Measurements from ENCODE around the gene CRHBP. TPM values are rescaled to one million over a fixed set of nuclear protein-coding genes. Genes with fewer than 3 reads are reported as not detected.
"Not testable (repeated sequence)": the region's sequence is repeated elsewhere in the genome, so short reads cannot be mapped to it uniquely, and the experiment has no call there.

Gene CRHBP
- total RNA-seq, 4 donors from 2014 or later, result 1.4 to 2.1 TPM; not detected in 2

- Histone ChIP-seq H3K36me3 (no peaks in the 10 kb centered on the region), H3K4me3 (no peak overlapping the region), H3K27ac (no peak overlapping the region), H3K9me3 (no peaks in the 10 kb centered on the region), H3K27me3 (no peaks in the 10 kb centered on the region), H3K4me1 (no peaks in the 10 kb centered on the region)
- DNase-seq (ENCODE audit: low spot score in 2 of 2), result no peak
- TF ChIP-seq POLR2A (IDR thresholded peaks at IDR 0.05) (no peak), EP300 (IDR thresholded peaks at IDR 0.05) (no peak), CTCF (IDR thresholded peaks at IDR 0.05) (no peak)
- 92 to 96% methylated on average over 3 of the region's 3 CpGs for whole genome bisulfite sequencing, 2 donors
Measured at GRCh38 chr5:76941442-76941841, 11.4 kb upstream of the CRHBP start.

DNA sequence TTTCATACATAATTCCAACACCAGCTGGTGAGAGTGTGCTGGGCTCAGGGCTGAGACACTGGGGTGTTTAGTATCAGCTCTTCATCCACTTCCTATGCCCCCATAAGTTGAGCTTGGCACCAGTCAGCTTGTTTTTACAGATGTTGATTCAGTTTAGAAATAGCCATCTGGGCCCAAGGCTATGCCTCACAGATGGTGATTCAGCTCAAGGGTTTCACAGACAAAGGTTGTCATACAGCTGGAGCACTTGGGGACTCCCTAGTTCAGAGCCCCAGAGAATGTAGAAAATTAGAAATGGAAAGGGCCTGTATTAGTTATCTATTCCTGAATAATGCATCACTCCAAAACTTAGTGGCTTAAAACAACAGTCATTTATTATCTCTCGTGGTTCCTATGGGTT lies 10.3 kb upstream of the CRHBP start:
- Histone ChIP-seq H3K4me1 (no peaks in the 10 kb centered on the region), H3K36me3 (no peaks in the 10 kb centered on the region), H3K27ac (no peak overlapping the region), H3K4me3 (no peak overlapping the region), H3K9me3 (no peaks in the 10 kb centered on the region), H3K27me3 (no peaks in the 10 kb centered on the region)
- no peak for TF ChIP-seq EP300 (IDR thresholded peaks at IDR 0.05)
- TF ChIP-seq CTCF (IDR thresholded peaks at IDR 0.05), result no peak
- TF ChIP-seq POLR2A (IDR thresholded peaks at IDR 0.05), result no peak
- WGBS, 2 donors, result 21 to 31% methylated on average over 1 of the region's 1 CpG
- DNase-seq (ENCODE audit: low spot score in 2 of 2), result no peak

DNA sequence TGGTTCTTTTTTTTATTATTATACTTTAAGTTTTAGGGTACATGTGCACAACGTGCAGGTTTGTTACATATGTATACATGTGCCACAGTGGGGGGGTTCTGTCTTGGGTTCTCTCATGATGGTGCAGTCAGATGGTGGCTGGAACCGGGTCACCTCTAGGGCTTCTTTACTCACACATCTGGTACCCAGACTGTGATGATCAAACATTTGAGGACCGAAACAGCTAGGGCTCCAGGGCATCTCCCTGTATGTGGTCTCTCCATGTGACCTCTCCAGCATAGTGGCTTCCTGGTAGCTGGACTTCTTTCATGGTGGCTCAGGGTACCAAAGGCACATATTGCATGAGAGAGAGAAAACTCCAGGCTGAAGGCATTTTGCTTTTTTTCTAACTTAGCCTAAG lies 9.8 kb upstream of the CRHBP start:
- WGBS, 2 donors, result 49 to 72% methylated on average over 3 of the region's 3 CpGs
- DNase-seq (ENCODE audit: low spot score in 2 of 2), result no peak
- no peak overlapping the region for H3K27ac ChIP-seq
- H3K4me1 ChIP-seq, result no peaks in the 10 kb centered on the region
- H3K27me3 ChIP-seq, result no peaks in the 10 kb centered on the region
- no peaks in the 10 kb centered on the region for H3K36me3 ChIP-seq
- H3K4me3 ChIP-seq, result no peak overlapping the region
- TF ChIP-seq EP300 (IDR thresholded peaks at IDR 0.05) (no peak), POLR2A (IDR thresholded peaks at IDR 0.05) (no peak), CTCF (IDR thresholded peaks at IDR 0.05) (no peak)
- no peaks in the 10 kb centered on the region for H3K9me3 ChIP-seq

DNA sequence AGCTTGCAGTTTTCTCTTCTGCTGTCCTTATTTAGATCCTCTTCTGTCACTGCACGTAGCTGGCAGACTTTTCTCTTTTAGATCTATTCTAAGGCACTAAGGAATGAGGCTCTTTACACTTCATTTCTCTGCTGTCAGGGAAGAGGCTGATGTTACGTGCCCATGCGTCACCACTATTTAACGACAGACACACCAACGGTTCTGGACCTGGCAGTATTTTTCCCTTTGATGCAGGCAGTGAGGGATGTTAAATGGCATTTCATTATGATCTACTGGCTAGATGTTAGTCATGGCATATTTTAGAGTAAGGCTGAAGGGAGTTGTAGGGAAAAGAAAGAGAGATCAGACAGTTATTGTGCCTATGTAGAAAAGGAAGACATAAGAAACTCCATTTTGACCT lies 8.2 kb upstream of the CRHBP start:
- 62 to 69% methylated on average over 5 of the region's 5 CpGs for WGBS, 2 donors
- DNase-seq (ENCODE audit: low spot score in 2 of 2), result no peak

DNA sequence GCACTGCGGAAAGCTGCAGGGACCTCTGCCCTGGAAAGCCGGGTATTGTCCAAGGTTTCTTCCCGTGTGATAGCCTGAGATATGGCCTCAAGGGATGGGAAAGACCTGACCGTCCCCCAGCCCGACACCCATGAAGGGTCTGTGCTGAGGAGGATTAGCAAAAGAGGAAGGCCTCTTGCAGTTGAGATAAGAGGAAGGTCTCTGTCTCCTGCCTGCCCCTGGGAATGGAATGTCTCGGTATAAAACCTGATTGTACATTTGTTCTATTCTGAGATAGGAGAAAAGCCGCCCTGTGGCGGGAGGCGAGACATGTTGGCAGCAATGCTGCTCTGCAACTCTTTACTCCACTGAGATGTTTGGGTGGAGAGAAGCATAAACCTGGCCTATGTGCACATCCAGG lies 7.6 kb upstream of the CRHBP start:
- not testable (repeated sequence) for H3K4me1 ChIP-seq; H3K36me3 ChIP-seq; H3K4me3 ChIP-seq; H3K27me3 ChIP-seq; DNase-seq (ENCODE audit: low spot score in 2 of 2); H3K9me3 ChIP-seq; H3K27ac ChIP-seq
- 70 to 75% methylated on average over 9 of the region's 9 CpGs for WGBS, 2 donors

More for the DNA sequence above, 8.2 kb upstream of the CRHBP start:
- Histone ChIP-seq H3K27me3 (no peaks in the 10 kb centered on the region), H3K9me3 (no peaks in the 10 kb centered on the region), H3K4me1 (no peaks in the 10 kb centered on the region), H3K36me3 (no peaks in the 10 kb centered on the region), H3K27ac (no peak overlapping the region), H3K4me3 (no peak overlapping the region)
- TF ChIP-seq CTCF (IDR thresholded peaks at IDR 0.05) (no peak), POLR2A (IDR thresholded peaks at IDR 0.05) (no peak), EP300 (IDR thresholded peaks at IDR 0.05) (no peak)

DNA sequence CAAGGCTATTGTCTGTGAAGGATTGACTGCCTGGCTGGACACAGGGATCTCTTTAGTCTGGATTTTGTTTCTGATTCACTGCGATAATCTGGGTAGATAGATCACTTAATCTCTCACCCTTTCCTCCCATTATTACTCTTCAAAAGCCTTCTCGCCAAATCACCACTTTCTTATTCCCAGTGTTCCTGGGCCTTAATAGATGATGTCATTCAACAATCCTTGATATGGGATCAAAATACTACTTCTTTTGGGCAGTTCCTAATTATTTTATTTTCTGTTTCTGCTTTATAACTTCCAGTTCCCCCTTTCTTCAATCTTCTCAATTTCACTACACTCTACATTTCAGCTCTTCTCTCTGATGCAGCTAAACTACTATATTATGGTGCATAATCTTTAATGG lies 6.8 kb upstream of the CRHBP start:
- WGBS, 2 donors, result 88% methylated on average over 2 of the region's 2 CpGs
- no peak for TF ChIP-seq EP300 (IDR thresholded peaks at IDR 0.05)
- TF ChIP-seq CTCF (IDR thresholded peaks at IDR 0.05), result no peak
- no peak for TF ChIP-seq POLR2A (IDR thresholded peaks at IDR 0.05)
- Histone ChIP-seq H3K27me3 (no peaks in the 10 kb centered on the region), H3K4me3 (no peak overlapping the region), H3K4me1 (no peaks in the 10 kb centered on the region), H3K36me3 (no peaks in the 10 kb centered on the region), H3K9me3 (no peaks in the 10 kb centered on the region), H3K27ac (no peak overlapping the region)
- no peak for DNase-seq (ENCODE audit: low spot score in 2 of 2)
